Esophagus muscularis mucosa (tissue), 4 donors: ENCODE measurements around the gene COL5A1. TPM values are rescaled to one million over a fixed set of nuclear protein-coding genes. Genes with fewer than 3 reads are reported as not detected.

Experiments used
- DNase-seq: peaks from one replicate; pipeline ENCODE4 v3.0.0-alpha.2; 2017; ENCODE audit errors: extremely low spot score
- H3K27ac ChIP-seq, 4 donors: fragments of 200-600 bp; sonication (generic); replicated peaks in 1 of 4; 1 replicate in 3 of 4; 2 replicates in 1 of 4; pipeline ENCODE4 v1.5.1; 2016 to 2019; ENCODE audit warnings: mild to moderate bottlenecking in 1 of 4
- H3K27me3 ChIP-seq, 4 donors: fragments of 200-600 bp; sonication (generic); one replicate each; pipeline versions ENCODE4 v1.5.1 to v1.6.0; 2016 to 2019
- H3K36me3 ChIP-seq, 4 donors: fragments of 200-600 bp; sonication (generic); one replicate each; pipeline ENCODE4 v1.5.1; 2016 to 2019
- H3K4me1 ChIP-seq, 4 donors: fragments of 200-600 bp; sonication (generic); one replicate each; pipeline ENCODE4 v1.5.1; 2016 to 2019
- H3K4me3 ChIP-seq, 4 donors: fragments of 200-600 bp; sonication (generic); 1 replicate in 2 of 4; 2 replicates in 2 of 4; pipeline ENCODE4 v1.5.1; 2016 to 2019; ENCODE audit warnings: mild to moderate bottlenecking in 4 of 4, moderate library complexity in 1 of 4
- H3K9me3 ChIP-seq, 4 donors: fragments of 200-600 bp; sonication (generic); 1 replicate in 3 of 4; 2 replicates in 1 of 4; pipeline ENCODE4 v1.5.1; 2016 to 2019
- EP300 ChIP-seq: sonication (generic); formaldehyde crosslinking; IDR thresholded peaks from one replicate; pipeline ENCODE4 v1.6.1; 2017; ENCODE audit warnings: antibody characterized with exemption
- POLR2A ChIP-seq: fragments of 450-650 bp; IDR thresholded peaks from one replicate; pipeline ENCODE4 v1.6.1; 2017; ENCODE audit warnings: antibody characterized with exemption, moderate library complexity, mild to moderate bottlenecking, low read depth
- POLR2AphosphoS5 ChIP-seq, 2 donors: sonication (generic); formaldehyde crosslinking; IDR thresholded peaks; one replicate each; pipeline ENCODE4 v1.6.1; 2017; ENCODE audit warnings: antibody characterized with exemption in 2 of 2
- WGBS: methylation state at CpG from one replicate; pipeline ENCODE4 v1.1.5; 2018; 5-methylcytosine and 5-hydroxymethylcytosine counted together
- intact Hi-C: fragments of 100-400 bp; cut with DNase I; formaldehyde crosslinking; loops from one replicate; pipeline ENCODE4 v1.15.1; 2023
- total RNA-seq, 4 donors: library from RNA; depleted of rRNA; stranded (reverse); fragments of >200 nt; gene quantifications; one replicate each; pipeline versions ENCODE4 v1.1.0 to v1.2.1, GENCODE V29; 2016
- TF ChIP-seq, protein P1 (sequence below), 3 experiments: fragments of 200-600 bp in 2 of 3; fragments of 450-650 bp in 1 of 3; sonication (generic) in 2 of 3; IDR thresholded peaks; one replicate each; pipeline ENCODE4 v1.5.1; 2017 to 2019; ENCODE audit warnings: antibody characterized with exemption in 3 of 3, mild to moderate bottlenecking in 2 of 3, moderate library complexity in 1 of 3

The COL5A1 gene
- total RNA-seq, 4 donors from 2014 or later, result 36.0 to 89.5 (median 56.4) TPM

DNA sequence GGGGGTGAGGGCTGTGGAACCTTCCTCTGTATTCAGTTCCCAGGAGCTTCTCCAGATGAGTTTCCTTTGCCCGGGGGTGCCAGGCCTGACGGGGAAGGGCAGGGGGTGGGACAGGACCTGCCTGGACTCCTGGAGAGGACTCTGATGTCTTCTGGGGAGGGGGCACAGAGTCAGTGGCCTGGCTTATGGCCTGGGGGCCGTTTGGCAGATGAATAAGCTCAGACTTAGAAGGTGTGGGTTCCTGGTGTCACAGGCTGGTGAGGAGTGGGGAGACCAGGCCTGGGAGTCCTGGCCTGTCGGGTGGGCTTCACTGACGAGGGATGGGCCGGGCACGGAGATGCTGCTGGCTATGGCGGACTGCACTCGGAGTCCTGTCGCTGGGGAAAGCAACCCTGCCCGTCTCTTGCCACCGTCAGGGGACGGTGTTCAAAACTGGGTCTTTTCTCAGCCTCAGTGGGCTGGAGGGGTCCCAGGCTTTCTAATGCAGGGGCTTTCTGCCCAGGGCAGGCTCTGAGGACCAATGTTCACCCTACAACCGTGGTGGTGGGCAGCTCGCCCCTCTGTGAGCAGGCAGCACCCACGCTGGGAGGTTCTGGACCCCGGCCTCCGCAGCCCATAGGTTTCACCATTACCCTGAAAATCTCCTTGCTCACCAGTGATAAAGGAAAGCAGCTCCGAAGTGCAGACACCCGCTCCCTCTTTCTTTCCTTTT lies 16.2 kb downstream of the COL5A1 start:
- WGBS, result 70% methylated on average over 12 of the region's 20 CpGs
- Histone ChIP-seq H3K27me3 (no peaks in the 10 kb centered on the region), H3K27ac (peak overlapping the region; percentile 41 to 87 (median 81)), H3K36me3 (no peaks in the 10 kb centered on the region), H3K9me3 (no peaks in the 10 kb centered on the region), H3K4me3 (no peak overlapping the region), H3K4me1 (peaks cover 38 to 88% (median 86%) of the 10 kb centered on the region in 4 donors)
- intact Hi-C loops, result no loop called here
- TF ChIP-seq POLR2AphosphoS5 (IDR thresholded peaks at IDR 0.05) (no peak), POLR2A (no peak), EP300 (no peak)
- TF ChIP-seq, protein P1, sequence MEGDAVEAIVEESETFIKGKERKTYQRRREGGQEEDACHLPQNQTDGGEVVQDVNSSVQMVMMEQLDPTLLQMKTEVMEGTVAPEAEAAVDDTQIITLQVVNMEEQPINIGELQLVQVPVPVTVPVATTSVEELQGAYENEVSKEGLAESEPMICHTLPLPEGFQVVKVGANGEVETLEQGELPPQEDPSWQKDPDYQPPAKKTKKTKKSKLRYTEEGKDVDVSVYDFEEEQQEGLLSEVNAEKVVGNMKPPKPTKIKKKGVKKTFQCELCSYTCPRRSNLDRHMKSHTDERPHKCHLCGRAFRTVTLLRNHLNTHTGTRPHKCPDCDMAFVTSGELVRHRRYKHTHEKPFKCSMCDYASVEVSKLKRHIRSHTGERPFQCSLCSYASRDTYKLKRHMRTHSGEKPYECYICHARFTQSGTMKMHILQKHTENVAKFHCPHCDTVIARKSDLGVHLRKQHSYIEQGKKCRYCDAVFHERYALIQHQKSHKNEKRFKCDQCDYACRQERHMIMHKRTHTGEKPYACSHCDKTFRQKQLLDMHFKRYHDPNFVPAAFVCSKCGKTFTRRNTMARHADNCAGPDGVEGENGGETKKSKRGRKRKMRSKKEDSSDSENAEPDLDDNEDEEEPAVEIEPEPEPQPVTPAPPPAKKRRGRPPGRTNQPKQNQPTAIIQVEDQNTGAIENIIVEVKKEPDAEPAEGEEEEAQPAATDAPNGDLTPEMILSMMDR (IDR thresholded peaks at IDR 0.05), result no peak
- no peak for DNase-seq

DNA sequence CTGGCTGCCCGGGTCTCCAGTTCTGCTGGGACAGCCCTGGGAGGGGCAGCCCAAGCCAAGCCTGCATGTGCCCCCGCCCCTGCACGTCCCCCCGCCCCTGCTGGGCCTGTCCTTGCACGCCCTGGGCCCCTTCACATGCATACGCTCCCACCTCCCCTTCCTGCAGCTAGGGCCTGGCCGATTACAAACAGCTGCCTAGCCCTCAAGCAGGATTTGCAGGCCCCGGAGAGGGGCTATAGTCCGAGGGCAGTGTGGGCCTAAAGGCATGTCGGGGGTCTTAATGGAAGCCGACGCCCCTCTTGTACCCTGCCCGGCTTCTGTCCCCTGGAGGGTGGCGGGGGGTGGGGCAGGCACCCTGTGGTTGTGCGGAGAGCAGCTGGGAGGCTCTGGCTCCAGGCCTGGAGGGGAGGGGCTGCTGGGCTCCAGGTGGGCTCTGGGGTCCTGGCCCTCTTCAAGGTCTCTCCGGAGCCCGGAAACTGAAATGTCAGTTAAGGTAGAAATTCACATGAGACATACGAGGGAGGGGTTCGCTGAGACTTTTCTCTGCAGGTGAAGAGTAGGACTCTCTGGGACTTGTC lies 16.9 kb downstream of the COL5A1 start:
- Histone ChIP-seq H3K27ac (peak overlapping the region; percentile 41 to 87 (median 81)), H3K4me1 (peaks cover 38 to 88% (median 86%) of the 10 kb centered on the region in 4 donors), H3K27me3 (no peaks in the 10 kb centered on the region), H3K36me3 (no peaks in the 10 kb centered on the region), H3K4me3 (no peak overlapping the region), H3K9me3 (no peaks in the 10 kb centered on the region)
- intact Hi-C loops, result no loop called here
- WGBS, result 46% methylated on average over 10 of the region's 19 CpGs
- TF ChIP-seq POLR2AphosphoS5 (IDR thresholded peaks at IDR 0.05) (no peak), POLR2A (no peak), EP300 (no peak)
- TF ChIP-seq, protein P1 (IDR thresholded peaks at IDR 0.05), result no peak
- no peak for DNase-seq

DNA sequence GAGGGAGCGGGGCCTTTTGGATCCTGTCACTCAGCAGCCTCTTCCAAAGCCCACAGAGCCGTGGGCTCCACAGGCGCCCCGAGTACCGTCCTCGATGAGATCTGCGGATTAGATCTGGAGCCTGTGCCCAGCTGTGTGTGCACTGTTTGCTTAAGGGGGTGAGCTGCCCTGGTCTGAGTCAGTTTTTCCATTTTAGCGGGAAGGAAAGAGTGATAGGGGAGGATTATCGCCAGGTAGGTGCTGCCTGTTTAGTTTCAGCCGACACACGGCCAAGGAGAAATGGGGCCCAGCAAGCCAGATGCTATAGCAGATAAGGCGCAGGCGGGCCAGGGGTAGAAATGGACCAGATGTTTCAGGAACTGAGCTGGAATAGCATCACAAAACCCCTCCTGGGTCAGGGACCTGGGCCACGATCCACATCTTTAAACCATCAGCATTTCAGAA lies 18.1 kb downstream of the COL5A1 start:
- H3K4me1 ChIP-seq, result peaks cover 41 to 89% (median 85%) of the 10 kb centered on the region in 4 donors
- intact Hi-C loops, result loop anchor here (2.0 kb wide), 1 partner anchor 15 kb away; no protein-coding TSS in a partner anchor
- 50% methylated on average over 7 of the region's 14 CpGs for WGBS

DNA sequence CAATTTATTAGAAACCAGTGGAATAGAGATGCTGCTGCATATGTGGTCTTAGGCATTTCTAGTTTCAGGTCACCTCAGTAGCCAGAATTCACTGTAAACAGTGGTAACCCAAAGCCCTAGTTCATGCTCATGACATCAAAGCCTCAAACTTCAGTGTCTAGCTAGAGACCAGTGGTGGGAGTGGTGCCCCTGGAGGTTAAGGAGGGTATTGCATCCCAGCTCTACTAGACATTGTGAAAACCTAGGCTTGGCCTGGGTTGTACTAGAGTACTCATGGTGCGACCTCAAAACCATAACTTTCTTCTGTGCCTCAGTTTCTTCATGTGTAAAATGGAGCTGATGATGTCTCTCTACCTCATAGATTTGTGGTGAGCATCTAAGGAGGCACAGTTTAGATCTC lies 18.8 kb downstream of the COL5A1 start:
- 90% methylated on average over 1 of the region's 1 CpG for WGBS
- TF ChIP-seq POLR2A, result no peak
- no peak for TF ChIP-seq EP300
- TF ChIP-seq, protein P1 (IDR thresholded peaks at IDR 0.05), result peak in 2 of 3 experiments; percentile 25 to 55
- no peak for TF ChIP-seq POLR2AphosphoS5 (IDR thresholded peaks at IDR 0.05)
- intact Hi-C loops, result loop anchor here (2.0 kb wide), 1 partner anchor 16 kb away; no protein-coding TSS in a partner anchor
- no peak for DNase-seq
- Histone ChIP-seq H3K27ac (peak overlapping the region; percentile 78 to 87 (median 86)), H3K36me3 (no peaks in the 10 kb centered on the region), H3K4me3 (no peak overlapping the region), H3K4me1 (peaks cover 41 to 82% (median 80%) of the 10 kb centered on the region in 4 donors), H3K9me3 (no peaks in the 10 kb centered on the region), H3K27me3 (no peaks in the 10 kb centered on the region)

More for the DNA sequence above, 18.1 kb downstream of the COL5A1 start:
- no peaks in the 10 kb centered on the region for H3K27me3 ChIP-seq
- no peak for DNase-seq
- no peak overlapping the region for H3K4me3 ChIP-seq
- H3K36me3 ChIP-seq, result no peaks in the 10 kb centered on the region
- no peak for TF ChIP-seq EP300
- peak in 1 of 2 donors; percentile 17 for TF ChIP-seq POLR2AphosphoS5 (IDR thresholded peaks at IDR 0.05)
- H3K9me3 ChIP-seq, result no peaks in the 10 kb centered on the region
- H3K27ac ChIP-seq, result peak overlapping the region; percentile 78 to 87 (median 86)

DNA sequence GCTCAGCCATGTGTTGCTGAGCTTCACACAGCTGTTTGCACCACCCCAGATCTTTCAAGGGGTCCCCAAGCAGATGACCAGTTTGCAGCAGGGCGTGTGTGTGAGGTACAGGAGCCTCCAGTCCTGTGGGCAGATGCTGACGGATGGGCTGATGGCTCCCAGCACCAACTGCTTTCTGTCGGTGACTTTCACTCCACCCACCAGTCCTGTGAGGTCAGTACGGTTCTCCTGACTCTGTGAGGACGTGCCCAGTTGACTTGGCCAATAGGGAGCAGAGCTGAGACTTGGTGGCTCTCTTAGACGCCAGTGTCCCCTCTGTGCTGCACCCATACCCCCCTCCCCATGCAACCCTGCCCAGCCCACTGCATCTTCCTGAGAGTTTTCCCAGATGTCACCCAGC lies 19.7 kb downstream of the COL5A1 start:
- intact Hi-C loops, result loop anchor here (2.0 kb wide), 1 partner anchor 16 kb away; no protein-coding TSS in a partner anchor
- 41% methylated on average over 6 of the region's 6 CpGs for WGBS
- peaks cover 41 to 76% (median 75%) of the 10 kb centered on the region in 4 donors for H3K4me1 ChIP-seq
- H3K27ac ChIP-seq, result peak overlapping the region; percentile 78 to 87 (median 86)
- DNase-seq, result no peak
- no peaks in the 10 kb centered on the region for H3K27me3 ChIP-seq
- H3K9me3 ChIP-seq, result no peaks in the 10 kb centered on the region
- TF ChIP-seq POLR2AphosphoS5 (IDR thresholded peaks at IDR 0.05), result no peak
- no peak for TF ChIP-seq EP300
- no peak for TF ChIP-seq POLR2A
- TF ChIP-seq, protein P1 (IDR thresholded peaks at IDR 0.05), result no peak
- H3K36me3 ChIP-seq, result no peaks in the 10 kb centered on the region
- H3K4me3 ChIP-seq, result no peak overlapping the region
